BE2C (cell line): ENCODE results near the gene ZNF813.

Experiments
- DNase-seq: peaks from one replicate; pipeline ENCODE4 v3.0.0-alpha.2; 2020
- H3K27me3 ChIP-seq: fragments of 250-450 bp; sonication (Bioruptor Pico); 2 replicates; pipeline ENCODE4 v1.5.1; 2020; ENCODE audit warnings: mild to moderate bottlenecking
- H3K36me3 ChIP-seq: fragments of 250-450 bp; sonication (Bioruptor Pico); 2 replicates; pipeline ENCODE4 v1.5.1; 2020; ENCODE audit warnings: mild to moderate bottlenecking
- H3K4me1 ChIP-seq: fragments of 250-450 bp; sonication (Bioruptor Pico); 2 replicates; pipeline ENCODE4 v1.5.1; 2020
- H3K4me3 ChIP-seq: 2 replicates; pipeline ENCODE4 v1.5.1; 2011; ENCODE audit warnings: low read depth, low read length
- H3K9me3 ChIP-seq: fragments of 250-450 bp; sonication (Bioruptor Pico); 2 replicates; pipeline ENCODE4 v1.5.1; 2020
- TF ChIP-seq, protein P1 (sequence below): IDR thresholded peaks from 2 replicates; pipeline ENCODE4 v1.5.1; 2012; ENCODE audit warnings: mild to moderate bottlenecking, low read depth, low read length

The ZNF813 gene

DNA sequence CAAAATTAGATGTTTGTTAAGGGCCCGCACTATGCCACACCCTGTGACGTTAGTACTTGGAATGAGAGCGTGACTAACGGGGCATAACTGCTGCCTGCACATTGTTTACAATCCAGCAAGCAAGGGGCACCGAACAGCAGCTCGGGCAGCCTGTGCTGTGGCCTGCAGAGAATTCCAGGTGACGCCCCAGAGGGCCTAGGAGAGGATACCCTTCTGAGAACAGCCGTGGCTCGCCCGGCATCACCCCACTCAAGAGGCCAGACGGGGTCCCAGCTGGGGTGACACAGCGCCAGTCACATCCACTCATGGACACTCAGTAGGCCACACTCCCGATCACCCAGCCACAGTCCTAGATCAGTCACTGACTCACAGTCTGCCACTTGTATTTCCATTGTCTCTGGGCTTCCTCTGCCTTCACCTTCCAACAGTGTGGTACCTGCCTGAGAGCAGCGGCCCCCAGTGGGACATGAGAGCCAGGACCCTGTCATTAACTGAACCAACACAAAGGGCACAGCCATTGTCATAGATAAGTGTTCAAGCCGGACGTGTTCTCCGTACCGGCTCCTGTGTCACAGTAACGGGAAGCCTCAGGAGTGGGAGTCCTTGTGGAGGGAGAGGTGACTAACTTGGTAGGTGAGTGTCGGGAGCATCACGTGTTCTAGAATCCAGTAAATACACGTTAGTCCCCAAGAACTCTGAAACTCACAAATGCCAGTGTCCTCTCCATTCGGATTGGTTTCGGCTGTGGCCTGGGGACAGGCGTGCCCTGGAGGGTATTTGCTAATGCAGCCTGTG, 77.9 kb downstream of the ZNF813 start:
- no peaks in the 10 kb centered on the region for H3K27me3 ChIP-seq
- H3K9me3 ChIP-seq: no peaks in the 10 kb centered on the region
- no peak for DNase-seq
- H3K4me1 ChIP-seq: no peaks in the 10 kb centered on the region
- no peaks in the 10 kb centered on the region; the same call in 1 of the 2 replicates for H3K36me3 ChIP-seq
- TF ChIP-seq, protein P1, sequence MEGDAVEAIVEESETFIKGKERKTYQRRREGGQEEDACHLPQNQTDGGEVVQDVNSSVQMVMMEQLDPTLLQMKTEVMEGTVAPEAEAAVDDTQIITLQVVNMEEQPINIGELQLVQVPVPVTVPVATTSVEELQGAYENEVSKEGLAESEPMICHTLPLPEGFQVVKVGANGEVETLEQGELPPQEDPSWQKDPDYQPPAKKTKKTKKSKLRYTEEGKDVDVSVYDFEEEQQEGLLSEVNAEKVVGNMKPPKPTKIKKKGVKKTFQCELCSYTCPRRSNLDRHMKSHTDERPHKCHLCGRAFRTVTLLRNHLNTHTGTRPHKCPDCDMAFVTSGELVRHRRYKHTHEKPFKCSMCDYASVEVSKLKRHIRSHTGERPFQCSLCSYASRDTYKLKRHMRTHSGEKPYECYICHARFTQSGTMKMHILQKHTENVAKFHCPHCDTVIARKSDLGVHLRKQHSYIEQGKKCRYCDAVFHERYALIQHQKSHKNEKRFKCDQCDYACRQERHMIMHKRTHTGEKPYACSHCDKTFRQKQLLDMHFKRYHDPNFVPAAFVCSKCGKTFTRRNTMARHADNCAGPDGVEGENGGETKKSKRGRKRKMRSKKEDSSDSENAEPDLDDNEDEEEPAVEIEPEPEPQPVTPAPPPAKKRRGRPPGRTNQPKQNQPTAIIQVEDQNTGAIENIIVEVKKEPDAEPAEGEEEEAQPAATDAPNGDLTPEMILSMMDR: no peak
- no peak overlapping the region for H3K4me3 ChIP-seq
